GM12865 (cell line): ENCODE measurements around the gene RARRES1.

Source experiments
- DNase-seq: peaks from one replicate; pipeline ENCODE4 v3.0.0; 2010; ENCODE audit warnings: low read depth
- H3K4me3 ChIP-seq: 2 replicates; pipeline ENCODE4 v1.5.1; 2011; ENCODE audit warnings: mild to moderate bottlenecking, low read depth, low read length, control low read depth
- TF ChIP-seq, protein P1 (sequence below): IDR thresholded peaks from 2 replicates; pipeline ENCODE4 v1.5.1; 2011; ENCODE audit warnings: low read length, control low read depth, low read depth, inconsistent platforms; ENCODE audit not compliant: insufficient read depth; ENCODE audit errors: missing control alignments

The RARRES1 gene

DNA sequence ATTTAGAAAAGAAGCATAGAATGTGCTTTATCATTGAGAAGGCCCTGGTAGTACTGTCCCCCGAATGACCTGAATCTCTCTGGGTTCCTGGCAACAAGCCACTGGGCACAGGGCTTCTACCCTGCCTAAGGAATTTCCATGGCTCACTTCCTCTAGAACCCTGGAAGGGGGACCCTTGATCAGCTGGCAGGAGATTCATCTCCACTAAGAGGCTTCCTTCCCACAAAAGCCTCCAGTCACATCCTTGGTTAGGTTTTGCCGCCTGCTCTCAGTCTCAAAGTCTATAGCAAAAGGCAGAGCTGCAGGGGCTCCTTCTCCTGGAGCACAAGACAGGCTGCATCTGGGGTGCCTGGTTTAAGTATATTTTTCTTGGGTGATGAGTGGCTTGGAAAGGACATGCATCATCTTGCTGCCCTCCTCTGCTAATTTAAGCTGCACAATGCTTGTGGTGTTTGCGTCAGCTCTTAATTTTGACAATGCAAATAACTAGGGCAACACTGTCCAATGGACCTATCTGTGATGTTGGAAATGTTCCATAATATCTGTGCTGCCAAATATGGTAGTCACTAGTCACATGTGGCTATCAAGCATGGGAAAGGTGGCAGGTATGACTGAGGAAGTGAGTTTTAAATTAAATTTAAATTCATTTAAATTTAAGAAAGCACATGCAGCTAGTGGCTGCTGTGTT is 33.4 kb upstream of the RARRES1 start:
- no peak overlapping the region for H3K4me3 ChIP-seq
- TF ChIP-seq, protein P1, sequence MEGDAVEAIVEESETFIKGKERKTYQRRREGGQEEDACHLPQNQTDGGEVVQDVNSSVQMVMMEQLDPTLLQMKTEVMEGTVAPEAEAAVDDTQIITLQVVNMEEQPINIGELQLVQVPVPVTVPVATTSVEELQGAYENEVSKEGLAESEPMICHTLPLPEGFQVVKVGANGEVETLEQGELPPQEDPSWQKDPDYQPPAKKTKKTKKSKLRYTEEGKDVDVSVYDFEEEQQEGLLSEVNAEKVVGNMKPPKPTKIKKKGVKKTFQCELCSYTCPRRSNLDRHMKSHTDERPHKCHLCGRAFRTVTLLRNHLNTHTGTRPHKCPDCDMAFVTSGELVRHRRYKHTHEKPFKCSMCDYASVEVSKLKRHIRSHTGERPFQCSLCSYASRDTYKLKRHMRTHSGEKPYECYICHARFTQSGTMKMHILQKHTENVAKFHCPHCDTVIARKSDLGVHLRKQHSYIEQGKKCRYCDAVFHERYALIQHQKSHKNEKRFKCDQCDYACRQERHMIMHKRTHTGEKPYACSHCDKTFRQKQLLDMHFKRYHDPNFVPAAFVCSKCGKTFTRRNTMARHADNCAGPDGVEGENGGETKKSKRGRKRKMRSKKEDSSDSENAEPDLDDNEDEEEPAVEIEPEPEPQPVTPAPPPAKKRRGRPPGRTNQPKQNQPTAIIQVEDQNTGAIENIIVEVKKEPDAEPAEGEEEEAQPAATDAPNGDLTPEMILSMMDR, result no peak
- no peak for DNase-seq

DNA sequence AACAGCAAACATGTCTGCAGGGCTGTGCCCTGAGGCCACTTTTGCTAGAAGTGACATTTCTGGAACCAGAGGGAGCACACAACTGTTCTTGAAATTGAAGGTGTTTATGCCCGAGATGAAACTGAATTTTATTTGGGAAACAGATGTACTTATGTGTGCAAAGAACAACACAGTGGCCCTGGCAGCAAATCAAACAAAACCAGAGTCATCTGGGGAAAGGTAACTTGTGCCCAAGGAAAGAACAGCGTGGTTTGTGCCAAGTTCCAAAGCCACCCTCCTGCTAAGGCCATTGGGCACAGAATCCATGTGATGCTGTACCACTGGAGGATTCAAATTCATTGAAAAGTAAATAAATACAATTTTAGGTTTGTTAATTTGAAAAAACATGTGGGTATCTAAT is 31.2 kb upstream of the RARRES1 start:
- TF ChIP-seq, protein P1, result no peak
- DNase-seq, result no peak
- H3K4me3 ChIP-seq, result no peak overlapping the region

DNA sequence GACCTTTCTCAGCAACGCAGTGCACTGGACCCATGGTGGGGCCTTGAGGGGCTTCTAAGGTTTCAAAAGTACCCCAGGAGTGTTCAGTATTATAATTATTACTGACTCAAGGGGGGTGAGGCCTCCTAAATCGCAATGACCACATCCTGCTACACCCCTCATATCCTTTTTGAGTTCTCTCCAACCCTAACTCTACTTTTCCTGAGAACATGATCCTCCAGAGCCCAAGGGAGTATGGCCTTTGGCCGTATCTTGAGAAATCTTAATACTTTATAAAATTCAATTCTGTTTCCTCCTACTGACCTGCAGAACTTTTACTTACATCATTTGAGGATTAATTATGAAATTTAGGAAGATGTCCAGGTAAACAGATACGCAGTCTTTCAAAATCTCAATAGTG is 30.4 kb upstream of the RARRES1 start:
- no peak for DNase-seq
- H3K4me3 ChIP-seq, result no peak overlapping the region
- TF ChIP-seq, protein P1, result no peak

DNA sequence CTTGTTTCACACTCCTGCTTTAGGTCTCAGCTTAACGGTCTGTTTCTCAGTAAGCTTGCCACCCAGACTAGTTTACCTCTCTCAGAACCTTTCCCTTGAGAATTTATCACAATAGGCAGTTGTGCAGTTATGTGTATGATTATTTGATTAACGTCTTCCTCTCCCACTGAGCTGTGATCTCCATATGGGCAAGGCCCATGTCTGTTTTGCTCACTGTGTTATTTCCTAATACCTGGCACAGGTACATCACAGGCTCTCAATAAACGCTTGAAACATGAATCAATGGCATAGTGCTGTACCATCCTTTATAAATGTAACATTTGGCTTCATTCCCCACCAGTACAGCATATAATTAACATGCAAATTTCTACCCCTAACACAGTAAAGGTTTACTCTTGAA is 29.1 kb upstream of the RARRES1 start:
- H3K4me3 ChIP-seq, result no peak overlapping the region
- no peak for DNase-seq
- TF ChIP-seq, protein P1, result no peak

DNA sequence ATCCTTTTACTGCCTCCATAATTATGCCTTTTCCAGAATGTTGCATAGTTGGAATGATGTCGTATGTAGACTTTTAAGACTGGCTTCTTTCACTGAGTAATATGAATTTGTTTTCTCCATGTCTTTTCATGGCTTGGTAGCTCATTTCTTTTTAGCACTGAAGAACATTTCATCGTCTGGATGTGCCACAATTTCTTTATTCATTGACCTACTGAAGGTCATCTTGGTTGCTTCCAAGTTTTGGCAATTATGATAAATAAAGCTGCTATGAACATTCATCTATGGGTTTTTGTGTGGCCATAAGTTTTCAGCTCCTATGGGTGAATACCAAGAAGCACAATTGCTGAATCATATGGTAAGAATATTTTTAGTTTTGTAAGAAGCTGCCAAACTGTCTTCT is 23.2 kb upstream of the RARRES1 start:
- TF ChIP-seq, protein P1, result no peak
- DNase-seq, result no peak
- H3K4me3 ChIP-seq, result no peak overlapping the region

DNA sequence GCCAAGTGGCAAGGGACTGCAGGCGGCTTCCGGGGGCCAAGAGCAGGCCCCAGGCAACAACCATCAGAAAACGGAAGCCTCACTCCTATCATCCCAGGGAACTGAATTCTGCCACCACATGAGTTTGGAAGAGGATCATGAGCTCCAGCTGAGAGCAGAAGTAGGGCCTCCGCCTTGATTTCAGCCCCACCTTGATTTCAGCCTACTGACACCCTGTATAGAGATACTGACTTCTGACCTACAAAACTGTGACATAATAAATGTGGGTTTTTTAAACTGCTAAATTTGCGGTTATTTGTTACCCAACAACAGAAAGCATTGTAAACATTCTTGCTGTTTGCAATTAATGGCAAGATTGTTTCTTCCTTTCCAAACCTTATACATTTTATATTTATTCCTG is 21.6 kb upstream of the RARRES1 start:
- TF ChIP-seq, protein P1, result no peak
- no peak overlapping the region for H3K4me3 ChIP-seq
- no peak for DNase-seq

DNA sequence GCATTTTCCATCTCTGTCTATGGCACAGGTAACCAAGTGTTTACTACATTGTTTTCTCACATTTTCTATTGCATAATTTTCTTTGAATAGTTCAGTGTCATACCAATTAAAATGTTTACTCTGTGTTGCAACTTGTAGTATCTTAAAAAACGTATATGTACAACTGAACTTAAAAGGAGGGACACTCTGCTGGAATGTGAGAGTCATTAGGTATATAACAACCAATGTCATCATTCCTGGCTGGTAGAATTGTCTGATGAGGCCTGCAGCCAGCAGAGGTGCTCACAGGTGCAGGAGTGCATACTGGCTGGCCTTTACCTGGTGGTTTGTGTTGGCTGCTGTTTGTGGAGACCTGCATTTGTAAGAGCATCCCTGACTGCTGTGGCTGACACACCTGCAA is 19.1 kb upstream of the RARRES1 start:
- DNase-seq, result no peak
- no peak overlapping the region for H3K4me3 ChIP-seq

More for the DNA sequence above, 19.1 kb upstream of the RARRES1 start:
- TF ChIP-seq, protein P1, result no peak
